ENCODE measurements around the gene GLDN. TPM values are rescaled to one million over a fixed set of nuclear protein-coding genes. Genes with fewer than 3 reads are reported as not detected.

The GLDN gene
- total RNA-seq, 2 donors from 2014 or later = not detected

GRCh38 chr15:51374131-51374530, 32.7 kb downstream of the GLDN start:
- Mint-ChIP-seq H3K27ac (no peak overlapping the region), H3K36me3 (ENCODE audit: insufficient read depth in 2 of 2) (no peaks in the 10 kb centered on the region), H3K9me3 (no peaks in the 10 kb centered on the region), H3K27me3 (ENCODE audit: low read depth) (no peaks in the 10 kb centered on the region), H3K4me3 (no peak overlapping the region), H3K4me1 (ENCODE audit: low read depth) (no peaks in the 10 kb centered on the region)
- no peak for ATAC-seq (replicated peaks in 1 of 2)
- no peak for DNase-seq

- no peak overlapping the region for H3K4me3 Mint-ChIP-seq
- no peaks in the 10 kb centered on the region for H3K4me1 Mint-ChIP-seq (ENCODE audit: low read depth)
- no peak overlapping the region for H3K27ac Mint-ChIP-seq
- no peaks in the 10 kb centered on the region for H3K36me3 Mint-ChIP-seq (ENCODE audit: insufficient read depth in 2 of 2)
- H3K27me3 Mint-ChIP-seq (ENCODE audit: low read depth) = no peaks in the 10 kb centered on the region
- no peaks in the 10 kb centered on the region for H3K9me3 Mint-ChIP-seq
- no peak for ATAC-seq (replicated peaks in 1 of 2)
- no peak for DNase-seq
Observed at GRCh38 chr15:51375966-51376640, 34.6 kb downstream of the GLDN start.

DNA sequence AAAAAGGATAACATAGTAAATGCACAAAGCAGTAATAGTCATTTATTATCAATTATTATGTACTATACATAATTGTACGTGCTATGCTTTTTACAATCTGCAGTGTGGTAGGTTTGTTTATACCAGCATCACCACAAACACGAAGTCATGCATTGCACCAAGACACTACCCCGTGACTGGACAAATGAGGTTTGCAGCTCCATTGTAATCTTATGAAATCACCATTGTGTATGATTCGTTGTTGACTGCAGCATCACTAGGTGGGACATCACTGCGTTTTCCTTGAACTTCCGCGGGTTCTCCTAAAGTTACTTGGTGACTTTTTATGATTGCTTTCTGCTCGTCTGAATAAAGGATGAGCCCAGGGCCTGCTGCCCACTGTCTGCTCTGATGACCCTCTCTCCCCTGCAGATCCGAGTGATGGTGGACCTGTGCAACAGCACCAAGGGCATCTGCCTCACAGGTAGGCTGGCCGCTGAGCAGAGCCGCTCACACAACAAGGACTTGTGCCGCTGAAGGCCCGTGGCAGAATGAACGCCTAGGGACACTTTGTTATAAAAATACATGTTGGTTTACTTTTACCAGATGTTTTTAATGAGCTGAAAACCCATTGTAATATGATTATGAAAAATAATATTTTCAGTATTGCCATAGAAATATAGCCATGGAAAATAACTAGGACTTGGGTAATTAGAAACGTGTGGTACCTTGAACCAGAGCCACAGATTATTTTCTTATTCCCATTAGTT, 35.8 kb downstream of the GLDN start:
- H3K4me1 Mint-ChIP-seq (ENCODE audit: low read depth) = no peaks in the 10 kb centered on the region
- no peaks in the 10 kb centered on the region for H3K36me3 Mint-ChIP-seq (ENCODE audit: insufficient read depth in 2 of 2)
- H3K9me3 Mint-ChIP-seq = no peaks in the 10 kb centered on the region
- ATAC-seq (replicated peaks in 1 of 2) (no peak), DNase-seq (no peak)
- H3K27me3 Mint-ChIP-seq (ENCODE audit: low read depth) = peaks cover 9% of the 10 kb centered on the region
- no peak overlapping the region for H3K27ac Mint-ChIP-seq
- no peak overlapping the region for H3K4me3 Mint-ChIP-seq

DNA sequence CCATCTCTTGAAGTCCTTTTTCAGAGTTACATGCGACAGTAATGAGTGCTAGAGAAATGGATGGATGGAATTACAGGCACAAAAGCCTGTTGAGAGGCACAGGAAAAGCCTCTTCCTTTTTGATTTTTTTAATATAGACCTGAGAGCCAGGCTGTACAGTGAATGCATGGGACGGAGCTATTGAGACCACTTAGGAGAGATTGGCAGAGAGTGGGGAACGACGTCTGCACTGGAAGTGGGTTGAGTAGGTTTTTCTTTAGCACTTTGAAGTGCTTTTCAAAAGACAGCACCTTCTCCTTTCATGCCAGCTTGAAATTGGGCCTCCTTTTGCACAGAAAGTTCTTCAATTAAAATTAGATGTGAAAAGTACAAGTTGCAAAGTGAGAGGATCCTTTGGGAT, 37.0 kb downstream of the GLDN start:
- Mint-ChIP-seq H3K27ac (no peak overlapping the region), H3K4me3 (no peak overlapping the region)
- ATAC-seq (replicated peaks in 1 of 2) = no peak

DNA sequence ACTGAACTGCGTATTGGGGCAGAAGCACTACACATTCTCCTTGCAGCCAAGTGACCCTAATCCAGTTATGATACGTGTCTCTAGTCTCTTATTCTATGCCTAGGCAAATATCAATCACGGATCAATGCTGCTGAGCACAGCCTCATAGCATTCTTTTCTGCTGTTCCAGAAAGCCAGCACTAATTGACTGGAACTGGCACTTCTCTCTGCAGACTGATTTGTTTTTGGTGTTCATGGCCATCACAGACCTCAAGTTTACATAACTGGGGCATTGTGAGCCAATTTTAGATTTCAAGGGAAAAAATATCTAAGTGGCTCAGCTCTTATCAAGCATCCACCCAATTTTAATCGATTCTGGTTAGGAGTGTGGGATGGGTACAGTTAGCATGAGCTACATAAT, 37.9 kb downstream of the GLDN start:
- Mint-ChIP-seq H3K36me3 (ENCODE audit: insufficient read depth in 2 of 2) (no peaks in the 10 kb centered on the region), H3K27me3 (ENCODE audit: low read depth) (peaks cover 19% of the 10 kb centered on the region), H3K4me3 (no peak overlapping the region), H3K4me1 (ENCODE audit: low read depth) (no peaks in the 10 kb centered on the region), H3K27ac (no peak overlapping the region), H3K9me3 (no peaks in the 10 kb centered on the region)
- DNase-seq (no peak), ATAC-seq (replicated peaks in 1 of 2) (no peak)

More for the DNA sequence above, 37.0 kb downstream of the GLDN start:
- peaks cover 18% of the 10 kb centered on the region for H3K27me3 Mint-ChIP-seq (ENCODE audit: low read depth)
- H3K9me3 Mint-ChIP-seq = no peaks in the 10 kb centered on the region
- H3K4me1 Mint-ChIP-seq (ENCODE audit: low read depth) = no peaks in the 10 kb centered on the region
- no peaks in the 10 kb centered on the region for H3K36me3 Mint-ChIP-seq (ENCODE audit: insufficient read depth in 2 of 2)
- DNase-seq = no peak

DNA sequence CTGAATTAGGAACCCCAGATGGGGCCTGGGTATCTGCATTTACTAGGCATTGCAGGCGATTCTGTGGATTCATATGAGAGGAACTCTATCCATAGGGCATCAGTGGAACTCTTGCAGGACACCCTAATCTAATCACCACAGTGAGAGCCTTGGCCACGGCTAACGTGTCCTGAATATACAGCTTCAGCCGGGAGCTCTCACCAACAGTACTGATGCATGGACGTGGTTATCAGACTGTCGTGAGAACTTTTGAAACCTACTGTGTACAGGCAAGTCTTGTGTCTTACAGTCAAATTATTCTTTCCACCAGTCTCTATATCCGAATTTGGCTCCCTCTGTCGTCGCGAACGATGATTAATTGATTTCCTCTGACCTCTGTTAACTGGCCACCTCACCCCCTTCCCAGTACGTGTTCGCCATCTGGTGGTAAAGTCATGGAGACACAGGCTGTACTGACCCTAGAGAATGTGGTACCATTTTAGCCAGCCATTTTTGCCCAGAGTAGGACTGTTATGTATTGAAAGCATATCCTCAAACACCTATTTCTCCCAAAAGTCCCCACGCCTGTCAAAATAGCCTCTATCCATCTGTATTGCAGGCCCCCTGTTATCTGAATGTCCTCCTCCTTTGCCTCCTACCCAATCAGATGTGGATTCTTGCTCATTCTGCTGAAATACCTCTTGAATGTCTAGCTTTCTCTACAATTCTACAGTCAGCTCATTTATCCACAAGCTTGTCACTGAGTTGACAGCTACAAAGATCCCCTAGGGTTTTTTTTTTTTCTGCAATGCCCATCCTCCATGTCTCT, 39.7 kb downstream of the GLDN start:
- Mint-ChIP-seq H3K9me3 (no peaks in the 10 kb centered on the region), H3K4me1 (ENCODE audit: low read depth) (no peaks in the 10 kb centered on the region), H3K27ac (no peak overlapping the region), H3K36me3 (ENCODE audit: insufficient read depth in 2 of 2) (no peaks in the 10 kb centered on the region), H3K4me3 (no peak overlapping the region), H3K27me3 (ENCODE audit: low read depth) (peaks cover 19% of the 10 kb centered on the region)
- peak; percentile 78 to 79 for ATAC-seq (replicated peaks in 1 of 2)
- peak; percentile 46 to 47 for DNase-seq

GRCh38 chr15:51382787-51383186, 41.3 kb downstream of the GLDN start:
- Mint-ChIP-seq H3K27ac (no peak overlapping the region), H3K9me3 (no peaks in the 10 kb centered on the region), H3K36me3 (ENCODE audit: insufficient read depth in 2 of 2) (no peaks in the 10 kb centered on the region), H3K4me1 (ENCODE audit: low read depth) (no peaks in the 10 kb centered on the region), H3K27me3 (ENCODE audit: low read depth) (peaks cover 19% of the 10 kb centered on the region), H3K4me3 (no peak overlapping the region)
- DNase-seq (no peak), ATAC-seq (replicated peaks in 1 of 2) (no peak)

GRCh38 chr15:51386029-51386428, 44.6 kb downstream of the GLDN start:
- H3K4me3 Mint-ChIP-seq = no peak overlapping the region

DNA sequence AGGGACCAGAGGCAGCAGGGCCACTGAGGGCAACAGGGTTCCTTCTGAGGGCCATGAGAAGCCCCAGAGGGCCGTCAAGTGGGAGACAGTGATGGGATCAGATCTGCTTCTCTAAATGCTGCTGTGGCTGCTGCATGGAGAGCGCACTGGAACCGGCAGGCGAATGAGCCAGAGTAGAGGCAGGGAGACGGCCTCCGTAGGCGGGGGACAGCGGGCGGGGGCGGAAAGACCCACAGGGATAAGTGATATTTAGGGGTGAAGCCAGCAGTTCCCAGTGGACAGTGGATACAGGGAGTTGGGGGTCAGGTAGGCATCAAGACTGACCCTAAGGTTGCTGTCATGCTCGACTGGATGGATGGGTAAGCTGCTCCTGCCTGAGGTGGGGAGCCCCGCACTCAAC, 45.0 kb downstream of the GLDN start:
- Mint-ChIP-seq H3K27ac (no peak overlapping the region), H3K9me3 (no peaks in the 10 kb centered on the region), H3K4me3 (no peak overlapping the region), H3K36me3 (ENCODE audit: insufficient read depth in 2 of 2) (no peaks in the 10 kb centered on the region), H3K27me3 (ENCODE audit: low read depth) (peaks cover 17% of the 10 kb centered on the region), H3K4me1 (ENCODE audit: low read depth) (peaks cover 4% of the 10 kb centered on the region)
- no peak for DNase-seq
- ATAC-seq (replicated peaks in 1 of 2) = no peak

More at GRCh38 chr15:51386029-51386428, 44.6 kb downstream of the GLDN start:
- Mint-ChIP-seq H3K36me3 (ENCODE audit: insufficient read depth in 2 of 2) (no peaks in the 10 kb centered on the region), H3K4me1 (ENCODE audit: low read depth) (peaks cover 4% of the 10 kb centered on the region), H3K27me3 (ENCODE audit: low read depth) (peaks cover 19% of the 10 kb centered on the region), H3K27ac (no peak overlapping the region), H3K9me3 (no peaks in the 10 kb centered on the region)
- ATAC-seq (replicated peaks in 1 of 2) (no peak), DNase-seq (no peak)

DNA sequence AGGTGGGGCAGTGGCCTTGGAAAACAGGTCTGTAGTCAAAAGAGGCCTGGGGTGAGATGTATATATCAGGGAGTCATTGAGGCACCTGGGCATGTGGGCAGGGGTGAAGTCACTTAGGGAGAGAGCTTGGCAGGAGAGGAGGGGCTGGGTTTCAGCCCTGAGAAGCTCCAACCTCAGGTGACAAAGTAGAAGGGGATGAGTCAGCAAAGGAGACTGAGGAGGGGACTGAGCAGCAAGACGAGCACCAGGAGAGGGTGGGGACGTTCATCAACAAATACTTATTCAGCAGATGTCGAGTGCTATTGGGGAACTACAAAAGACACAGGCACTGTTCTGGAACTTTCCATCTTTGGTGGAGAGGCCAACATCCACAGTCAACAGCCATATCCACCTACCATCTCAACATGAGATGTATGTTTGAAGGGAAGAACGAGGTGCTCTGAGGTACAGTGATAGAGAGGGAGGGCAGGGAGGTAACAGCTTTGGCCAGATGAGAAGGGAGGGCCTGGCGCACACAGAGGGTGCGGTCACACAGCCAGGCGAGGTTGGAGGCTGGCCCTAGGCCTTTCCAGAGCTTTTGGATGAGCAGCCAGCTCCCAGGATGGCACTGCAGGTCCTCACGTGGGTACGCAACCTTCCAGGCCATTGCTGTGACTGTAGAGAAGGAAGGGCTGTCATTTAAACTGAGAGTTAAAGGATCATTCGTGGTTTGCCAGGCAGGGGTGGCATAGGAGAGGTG, 45.7 kb downstream of the GLDN start:
- H3K36me3 Mint-ChIP-seq (ENCODE audit: insufficient read depth in 2 of 2) = no peaks in the 10 kb centered on the region
- peaks cover 4% of the 10 kb centered on the region for H3K4me1 Mint-ChIP-seq (ENCODE audit: low read depth)
- no peak for DNase-seq
- no peak overlapping the region for H3K4me3 Mint-ChIP-seq
- H3K27ac Mint-ChIP-seq = no peak overlapping the region
- peaks cover 11% of the 10 kb centered on the region for H3K27me3 Mint-ChIP-seq (ENCODE audit: low read depth)
- ATAC-seq (replicated peaks in 1 of 2) = no peak
- no peaks in the 10 kb centered on the region for H3K9me3 Mint-ChIP-seq

DNA sequence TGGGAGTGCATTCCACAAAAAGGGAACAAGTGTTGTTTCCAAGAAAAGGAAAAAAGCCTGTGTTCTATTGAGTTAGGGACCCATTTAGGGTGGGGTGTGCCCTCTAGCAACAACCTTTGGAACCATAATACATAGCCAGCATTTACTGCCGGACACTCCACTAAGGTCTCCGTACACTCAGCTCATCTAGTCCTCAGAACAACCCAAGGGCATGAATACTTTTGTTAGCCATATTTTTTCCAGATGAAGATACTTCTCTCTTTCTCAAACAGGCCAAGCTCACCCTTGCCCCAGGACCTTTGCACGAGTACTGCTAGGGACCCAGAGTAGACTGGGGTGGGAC, 46.2 kb downstream of the GLDN start:
- ATAC-seq (replicated peaks in 1 of 2) (no peak), DNase-seq (no peak)
- H3K27ac Mint-ChIP-seq = no peak overlapping the region
- no peaks in the 10 kb centered on the region for H3K9me3 Mint-ChIP-seq
- H3K4me3 Mint-ChIP-seq = no peak overlapping the region
- H3K27me3 Mint-ChIP-seq (ENCODE audit: low read depth) = peaks cover 8% of the 10 kb centered on the region
- H3K4me1 Mint-ChIP-seq (ENCODE audit: low read depth) = peaks cover 4% of the 10 kb centered on the region
- H3K36me3 Mint-ChIP-seq (ENCODE audit: insufficient read depth in 2 of 2) = no peaks in the 10 kb centered on the region

DNA sequence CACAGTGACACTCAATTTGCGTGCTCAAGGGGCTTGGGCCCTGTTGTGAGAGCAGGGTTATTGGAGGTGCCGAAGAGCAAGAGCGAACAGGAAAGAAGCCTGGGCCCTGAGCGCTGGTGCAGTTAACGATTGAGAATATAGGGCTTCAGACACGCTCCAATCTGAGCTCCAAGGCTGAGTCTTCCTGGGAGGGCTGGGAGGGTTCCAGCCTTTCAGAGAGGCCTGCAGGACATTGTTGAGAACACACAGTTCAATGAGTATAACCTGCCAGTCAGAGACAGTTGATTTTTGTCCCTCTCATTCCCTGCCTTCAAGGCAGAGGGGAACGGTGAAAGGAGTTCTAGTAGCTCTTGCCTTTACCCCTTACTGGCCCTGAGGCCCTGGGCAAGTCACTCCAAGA, 47.3 kb downstream of the GLDN start:
- no peak for DNase-seq
- no peak overlapping the region for H3K27ac Mint-ChIP-seq
- H3K4me3 Mint-ChIP-seq = no peak overlapping the region
- no peaks in the 10 kb centered on the region for H3K9me3 Mint-ChIP-seq
- peaks cover 4% of the 10 kb centered on the region for H3K4me1 Mint-ChIP-seq (ENCODE audit: low read depth)
- H3K36me3 Mint-ChIP-seq (ENCODE audit: insufficient read depth in 2 of 2) = no peaks in the 10 kb centered on the region
- ATAC-seq (replicated peaks in 1 of 2) = no peak
- peaks cover 5% of the 10 kb centered on the region for H3K27me3 Mint-ChIP-seq (ENCODE audit: low read depth)

Measured in activated T-cell treated with anti-CD3 and anti-CD28 coated beads, Interleukin-2, amount 50 U/mL, for 72 hours (primary cell).